Osteoblast (primary cell): ENCODE results near the gene CACNA1E. TPM values are rescaled to one million over a fixed set of nuclear protein-coding genes. Genes with fewer than 3 reads are reported as not detected.

Experiments
- DNase-seq: peaks from one replicate; pipeline ENCODE4 v3.0.0; 2011; ENCODE audit warnings: low spot score, mixed read lengths; ENCODE audit not compliant: insufficient read length; ENCODE audit errors: missing footprints
- H2AFZ ChIP-seq: 2 replicates; pipeline ENCODE4 v1.6.0; 2011; ENCODE audit warnings: mild to moderate bottlenecking, low read length
- H3K27ac ChIP-seq: 2 replicates; pipeline ENCODE4 v1.5.1; 2011; ENCODE audit warnings: mild to moderate bottlenecking, low read depth, low read length, moderate library complexity
- H3K27me3 ChIP-seq: 2 replicates; pipeline ENCODE4 v1.6.0; 2012; ENCODE audit warnings: mild to moderate bottlenecking, control low read depth, inconsistent platforms, low read length, moderate library complexity; ENCODE audit not compliant: insufficient read depth
- H3K36me3 ChIP-seq: 2 replicates; pipeline ENCODE4 v1.5.1; 2011; ENCODE audit warnings: mild to moderate bottlenecking, low read length, control low read depth, moderate library complexity; ENCODE audit not compliant: insufficient read depth
- H3K4me1 ChIP-seq: 2 replicates; pipeline ENCODE4 v1.5.1; 2011; ENCODE audit warnings: mild to moderate bottlenecking, low read length, control low read depth, moderate library complexity; ENCODE audit not compliant: insufficient read depth
- H3K4me2 ChIP-seq: 2 replicates; pipeline ENCODE4 v1.6.0; 2011; ENCODE audit warnings: mild to moderate bottlenecking, low read length; ENCODE audit not compliant: insufficient read depth
- H3K4me3 ChIP-seq: fragments of 200-600 bp; sonication (generic); 3 replicates; pipeline ENCODE4 v1.5.1; 2012; ENCODE audit warnings: mild to moderate bottlenecking, low read length, inconsistent platforms; ENCODE audit not compliant: insufficient read depth
- H3K79me2 ChIP-seq: 2 replicates; pipeline ENCODE4 v1.6.0; 2012; ENCODE audit warnings: mild to moderate bottlenecking, low read length, control low read depth, inconsistent platforms; ENCODE audit not compliant: insufficient read depth
- H3K9me3 ChIP-seq: 2 replicates; pipeline ENCODE4 v1.5.1; 2011; ENCODE audit warnings: low read depth, low read length, control low read depth
- H4K20me1 ChIP-seq: 2 replicates; pipeline ENCODE4 v1.6.0; 2012; ENCODE audit warnings: mild to moderate bottlenecking, low read length, control low read depth; ENCODE audit not compliant: insufficient read depth
- CTCF ChIP-seq: IDR thresholded peaks from 2 replicates; pipeline ENCODE4 v1.5.1; 2011; ENCODE audit warnings: mild to moderate bottlenecking, low read depth, low read length, moderate library complexity; ENCODE audit errors: extremely low read depth
- total RNA-seq: library from RNA; depleted of rRNA; stranded (reverse); fragments of >200 nt; gene quantifications from 2 replicates; pipeline ENCODE4 v1.2.3, GENCODE V29; 2012

The CACNA1E gene
- total RNA-seq, 1 donor, result under 0.01 TPM

- Histone ChIP-seq H3K9me3 (no peaks in the 10 kb centered on the region), H3K27ac (no peak overlapping the region), H3K79me2 (no peaks in the 10 kb centered on the region), H3K36me3 (no peaks in the 10 kb centered on the region), H3K27me3 (no peaks in the 10 kb centered on the region), H3K4me1 (no peaks in the 10 kb centered on the region), H3K4me3 (no peak overlapping the region), H4K20me1 (no peaks in the 10 kb centered on the region), H2AFZ (no peak overlapping the region), H3K4me2 (no peak overlapping the region)
- no peak for DNase-seq
- no peak for TF ChIP-seq CTCF
Measured at GRCh38 chr1:181451661-181452230, 31.6 kb upstream of the CACNA1E start.

- H3K27ac ChIP-seq, result no peak overlapping the region
- no peaks in the 10 kb centered on the region for H3K4me1 ChIP-seq
- no peak overlapping the region for H2AFZ ChIP-seq
- H4K20me1 ChIP-seq, result no peaks in the 10 kb centered on the region
- DNase-seq, result no peak
- no peak overlapping the region for H3K4me3 ChIP-seq
- H3K36me3 ChIP-seq, result no peaks in the 10 kb centered on the region
- no peak overlapping the region for H3K4me2 ChIP-seq
- TF ChIP-seq CTCF, result no peak
- no peaks in the 10 kb centered on the region for H3K27me3 ChIP-seq
- no peaks in the 10 kb centered on the region for H3K9me3 ChIP-seq
- no peaks in the 10 kb centered on the region for H3K79me2 ChIP-seq
Measured at GRCh38 chr1:181452746-181453145, 30.6 kb upstream of the CACNA1E start.

GRCh38 chr1:181453541-181454201 lies 29.6 kb upstream of the CACNA1E start:
- H3K9me3 ChIP-seq, result no peaks in the 10 kb centered on the region
- no peak overlapping the region for H3K4me2 ChIP-seq
- no peak overlapping the region for H3K27ac ChIP-seq
- no peaks in the 10 kb centered on the region for H3K27me3 ChIP-seq
- no peaks in the 10 kb centered on the region for H3K36me3 ChIP-seq
- no peaks in the 10 kb centered on the region for H4K20me1 ChIP-seq
- DNase-seq, result no peak
- H3K4me1 ChIP-seq, result no peaks in the 10 kb centered on the region
- no peak overlapping the region for H2AFZ ChIP-seq
- no peak overlapping the region for H3K4me3 ChIP-seq
- no peak for TF ChIP-seq CTCF
- no peaks in the 10 kb centered on the region for H3K79me2 ChIP-seq

- no peaks in the 10 kb centered on the region for H3K36me3 ChIP-seq
- DNase-seq, result no peak
- no peaks in the 10 kb centered on the region for H3K9me3 ChIP-seq
- no peak overlapping the region for H2AFZ ChIP-seq
- no peak overlapping the region for H3K27ac ChIP-seq
- TF ChIP-seq CTCF, result no peak
- H3K79me2 ChIP-seq, result no peaks in the 10 kb centered on the region
- H3K27me3 ChIP-seq, result no peaks in the 10 kb centered on the region
- H3K4me3 ChIP-seq, result no peak overlapping the region
- no peaks in the 10 kb centered on the region for H3K4me1 ChIP-seq
- no peak overlapping the region for H3K4me2 ChIP-seq
- H4K20me1 ChIP-seq, result no peaks in the 10 kb centered on the region
Measured at GRCh38 chr1:181456551-181456950, 26.8 kb upstream of the CACNA1E start.
